Testis (tissue), 2 donors: Measurements from ENCODE around the gene GZF1.

Experiments used
- CTCF ChIP-seq, 3 experiments: fragments of 450-650 bp in 2 of 3; fragments of 200-600 bp in 1 of 3; sonication (generic) in 1 of 3; IDR thresholded peaks; one replicate each; pipeline ENCODE4 v1.5.1; 2016 to 2019; ENCODE audit warnings: antibody characterized with exemption in 3 of 3, mild to moderate bottlenecking in 2 of 3, moderate library complexity in 1 of 3
- POLR2A ChIP-seq: fragments of 450-650 bp; IDR thresholded peaks from one replicate; pipeline ENCODE4 v1.6.1; 2017; ENCODE audit warnings: antibody characterized with exemption, mild to moderate bottlenecking, moderate library complexity

GRCh38 chr20:23365390-23366165 lies 3.6 kb downstream of the GZF1 start:
- no peak for TF ChIP-seq CTCF (IDR thresholded peaks at IDR 0.05)
- TF ChIP-seq POLR2A = no peak
